Stimulated activated CD4-positive, alpha-beta T cell treated with anti-CD3 and anti-CD28 coated beads, TNF-alpha, amount 100 ng/mL, for 24 hours (primary cell): ENCODE measurements around the gene TCN1.
"Not testable (repeated sequence)": the region's sequence is repeated elsewhere in the genome, so short reads cannot be mapped to it uniquely, and the experiment has no call there.

Experiments used
- DNase-seq, 3 experiments: peaks; one replicate each; pipeline ENCODE4 v3.0.0-alpha.2; 2020; ENCODE audit warnings: low read depth in 3 of 3

TCN1 gene, protein sequence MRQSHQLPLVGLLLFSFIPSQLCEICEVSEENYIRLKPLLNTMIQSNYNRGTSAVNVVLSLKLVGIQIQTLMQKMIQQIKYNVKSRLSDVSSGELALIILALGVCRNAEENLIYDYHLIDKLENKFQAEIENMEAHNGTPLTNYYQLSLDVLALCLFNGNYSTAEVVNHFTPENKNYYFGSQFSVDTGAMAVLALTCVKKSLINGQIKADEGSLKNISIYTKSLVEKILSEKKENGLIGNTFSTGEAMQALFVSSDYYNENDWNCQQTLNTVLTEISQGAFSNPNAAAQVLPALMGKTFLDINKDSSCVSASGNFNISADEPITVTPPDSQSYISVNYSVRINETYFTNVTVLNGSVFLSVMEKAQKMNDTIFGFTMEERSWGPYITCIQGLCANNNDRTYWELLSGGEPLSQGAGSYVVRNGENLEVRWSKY

DNA sequence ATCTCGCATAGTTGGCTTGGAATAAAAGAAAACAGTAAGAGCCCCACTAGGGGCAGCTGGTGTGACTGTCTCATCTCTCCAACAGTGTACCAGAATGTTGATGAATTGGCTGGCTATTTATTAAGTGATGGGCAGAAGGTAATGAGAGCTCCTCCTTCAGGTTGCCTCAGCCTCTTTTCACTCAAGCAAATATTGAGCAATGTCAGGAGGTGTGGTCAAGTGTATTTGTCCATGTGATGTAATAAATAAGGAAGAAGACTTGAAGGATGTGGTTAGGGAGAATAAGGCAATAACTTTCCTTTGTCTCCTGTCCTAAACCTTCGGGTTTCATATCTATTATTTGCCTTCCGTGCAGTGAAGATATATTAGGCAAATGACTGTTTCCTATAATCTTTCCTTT is at the start of gene TCN1:
TCN1 (minus strand) TSS at position 91 of the 400 bp plus-strand sequence; CDS start at position 74, 17 bp downstream.
- no peak for DNase-seq

GRCh38 chr11:59903569-59903968 is 37.3 kb upstream of the TCN1 start:
- not testable (repeated sequence) for DNase-seq

DNA sequence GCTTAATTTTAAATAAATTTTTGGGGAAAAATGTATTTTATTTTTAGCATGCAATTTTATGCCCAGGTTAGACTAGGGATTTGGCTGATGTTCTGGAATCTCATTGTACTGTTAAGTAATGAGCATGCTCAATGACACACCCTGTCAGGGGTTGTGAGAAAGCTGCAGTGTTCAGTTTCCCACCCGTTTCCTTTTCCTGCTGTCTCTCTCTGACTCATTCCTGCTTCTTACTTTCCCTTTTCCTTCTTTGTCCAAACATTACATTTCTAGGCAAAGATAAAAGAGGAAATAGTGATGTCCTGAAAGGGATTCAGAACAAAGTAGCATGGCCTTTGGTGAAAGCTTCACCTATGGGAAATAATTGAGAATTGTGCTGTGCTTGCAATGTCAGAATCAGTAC is 35.0 kb upstream of the TCN1 start:
- DNase-seq: no peak

DNA sequence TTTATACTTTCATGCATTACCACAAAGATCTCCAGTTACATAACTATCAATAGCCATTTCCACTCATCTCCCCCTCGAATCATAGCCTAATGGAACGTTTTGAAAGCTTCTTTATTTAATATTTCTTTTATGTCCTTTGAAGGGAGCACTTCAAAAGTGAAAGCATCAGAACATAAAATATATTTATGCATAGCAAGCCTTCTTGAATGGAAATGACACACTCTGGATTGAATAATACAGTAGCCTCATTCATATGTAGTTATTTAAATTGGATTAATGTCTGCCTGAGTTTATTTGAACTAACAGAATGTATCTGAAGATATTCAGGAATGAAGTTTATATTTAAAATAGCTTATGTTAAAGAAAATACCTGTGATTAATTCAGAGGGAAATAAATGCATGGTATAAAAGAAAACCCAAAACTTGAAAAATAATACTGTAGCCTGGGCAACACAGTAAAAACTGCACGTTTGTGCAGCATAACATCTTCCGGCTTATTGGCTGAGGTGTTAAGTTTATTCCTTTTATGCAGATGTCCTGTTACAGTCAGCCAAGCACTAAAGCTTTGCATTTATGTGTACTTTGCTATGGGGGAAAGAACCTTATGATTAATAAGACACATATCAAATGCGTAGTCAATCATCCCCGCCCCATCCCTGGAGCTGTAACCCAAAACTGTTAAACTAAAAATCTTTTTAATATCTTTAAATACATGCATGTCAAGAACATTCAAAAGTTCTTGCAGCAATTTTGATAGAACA is 34.3 kb upstream of the TCN1 start:
- DNase-seq: no peak

GRCh38 chr11:59899532-59899931 is 33.2 kb upstream of the TCN1 start:
- DNase-seq: no peak

DNA sequence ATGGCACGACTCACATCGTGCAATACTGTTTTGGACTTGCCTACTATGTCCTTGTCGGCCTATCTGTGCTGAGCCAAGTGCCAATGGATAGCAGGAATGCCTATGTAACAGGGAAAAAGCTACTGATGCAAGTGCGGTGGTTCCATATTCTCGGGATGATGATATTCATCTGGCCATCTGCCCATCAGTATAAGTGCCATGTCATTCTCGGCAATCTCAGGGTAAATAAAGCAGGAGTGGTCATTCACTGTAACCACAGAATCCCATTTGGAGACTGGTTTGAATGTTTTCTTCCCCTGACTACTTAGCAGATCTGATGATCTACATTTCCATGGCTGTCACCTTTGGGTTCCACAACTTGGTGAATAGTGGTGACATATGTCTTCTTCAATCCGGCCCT is 32.4 kb upstream of the TCN1 start:
- no peak for DNase-seq

DNA sequence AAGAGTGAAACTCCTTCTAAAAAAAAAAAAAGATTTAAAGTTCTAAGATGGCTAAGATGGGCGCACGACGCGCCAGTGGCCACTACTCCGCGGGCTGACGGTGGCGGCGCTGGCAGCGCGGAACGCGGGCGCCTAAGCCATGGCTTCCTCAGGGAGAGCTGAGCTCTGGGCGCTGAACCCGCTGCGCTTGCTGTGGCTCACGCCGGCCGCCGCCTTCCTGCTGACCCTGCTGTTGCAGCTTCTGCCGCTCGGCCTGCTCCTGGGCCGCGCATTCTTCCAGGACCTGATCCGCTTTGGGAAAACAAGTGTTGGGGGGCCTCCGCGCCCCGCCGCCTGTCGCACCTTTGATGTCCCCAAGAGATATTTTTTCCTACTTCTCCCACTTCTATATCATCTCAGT is 31.8 kb upstream of the TCN1 start:
- DNase-seq: no peak

- DNase-seq: no peak
Measured at GRCh38 chr11:59894616-59895015, 28.3 kb upstream of the TCN1 start.

GRCh38 chr11:59891781-59892181 is 25.5 kb upstream of the TCN1 start:
- no peak for DNase-seq

- not testable (repeated sequence) for DNase-seq
Measured at GRCh38 chr11:59887156-59887555, 20.9 kb upstream of the TCN1 start.

DNA sequence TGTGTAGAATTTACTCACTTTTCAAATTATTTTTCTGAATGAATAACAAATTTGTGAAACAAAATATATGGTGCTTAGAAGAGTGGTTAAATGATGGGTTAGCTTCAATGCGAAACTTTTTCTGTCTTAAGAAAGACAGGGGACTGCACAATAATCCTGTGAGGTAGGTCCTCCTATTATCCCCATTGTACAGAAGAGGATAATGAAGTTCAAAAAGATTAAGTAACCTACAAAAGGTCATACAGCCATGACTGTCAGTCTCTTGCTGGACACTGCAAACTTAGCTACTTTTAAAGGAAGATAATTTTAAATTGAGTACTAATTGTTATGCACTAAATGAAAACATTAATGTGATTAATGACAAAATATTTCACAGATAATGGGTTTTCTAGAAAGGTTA is 17.3 kb upstream of the TCN1 start:
- no peak for DNase-seq

GRCh38 chr11:59879567-59879966 is 13.3 kb upstream of the TCN1 start:
- DNase-seq: no peak

- no peak for DNase-seq
Measured at GRCh38 chr11:59878575-59878974, 12.3 kb upstream of the TCN1 start, which contains the start of gene OOSP3. Gene OOSP3 (plus strand): TSS chr11:59878782. CDS start chr11:59878809, 27 bp downstream.

- no peak for DNase-seq
Measured at GRCh38 chr11:59877784-59878183, 11.5 kb upstream of the TCN1 start.

GRCh38 chr11:59877325-59877724 is 11.0 kb upstream of the TCN1 start:
- DNase-seq: no peak

GRCh38 chr11:59875856-59876519 is 9.7 kb upstream of the TCN1 start:
- no peak for DNase-seq

DNA sequence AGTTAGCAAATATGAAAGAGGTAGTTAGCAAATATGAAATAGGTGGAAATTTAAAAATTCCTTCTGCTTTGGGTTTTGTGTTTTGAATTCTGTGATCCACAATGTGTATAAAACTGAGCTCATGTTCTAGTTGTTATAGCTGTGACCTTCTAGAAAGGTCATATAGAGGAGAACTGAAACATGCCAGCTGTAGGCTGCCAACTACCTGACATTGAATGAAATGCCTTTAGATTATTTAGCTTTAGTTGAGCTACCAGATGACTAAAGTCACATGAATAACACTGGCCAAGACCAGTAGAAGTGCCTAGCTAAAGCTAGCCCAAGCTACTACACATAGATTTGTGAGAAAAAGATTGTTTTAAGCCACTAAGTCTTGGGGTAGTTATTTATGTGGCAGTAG is 5.8 kb upstream of the TCN1 start:
- no peak for DNase-seq

GRCh38 chr11:59867946-59868345 is 1.7 kb upstream of the TCN1 start:
- DNase-seq: no peak

DNA sequence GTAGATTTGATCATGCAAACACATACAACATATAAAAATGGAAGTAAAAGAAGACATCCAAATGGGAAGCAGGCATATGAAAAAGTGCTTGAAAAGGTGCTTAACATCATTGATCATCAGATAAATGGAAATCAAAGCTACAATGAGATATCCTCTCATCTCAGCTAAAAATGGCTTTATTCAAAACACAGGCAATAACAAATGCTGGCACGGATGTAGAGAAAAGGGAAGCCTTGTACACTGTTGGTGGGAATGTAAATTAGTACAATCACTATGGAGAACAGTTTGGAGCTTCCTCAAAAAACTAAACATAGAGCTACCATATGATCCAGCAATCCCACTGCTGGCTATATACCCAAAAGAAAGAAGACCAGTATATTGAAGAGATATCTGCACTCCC is 549 bp upstream of the TCN1 start:
- DNase-seq: no peak

GRCh38 chr11:59865031-59865430 is 1.3 kb downstream of the TCN1 start:
- no peak for DNase-seq

DNA sequence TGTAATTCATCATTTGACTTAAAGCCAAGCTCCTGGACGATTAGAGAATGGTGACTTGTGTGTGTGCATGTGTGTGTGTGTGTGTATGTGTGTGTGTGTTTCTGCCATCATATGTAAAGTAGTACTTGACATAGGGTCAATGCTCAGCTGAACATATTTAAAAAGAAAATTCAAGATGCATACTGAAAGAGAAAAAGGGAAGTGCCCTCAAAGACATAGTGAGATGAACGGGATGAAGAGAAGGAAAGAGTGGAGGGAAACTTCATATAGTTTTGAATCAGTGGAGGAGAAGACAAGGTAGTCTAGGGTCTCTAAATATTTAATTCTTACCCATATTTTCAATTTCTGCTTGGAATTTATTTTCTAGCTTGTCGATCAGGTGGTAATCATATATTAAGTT is 4.0 kb downstream of the TCN1 start:
- no peak for DNase-seq

DNA sequence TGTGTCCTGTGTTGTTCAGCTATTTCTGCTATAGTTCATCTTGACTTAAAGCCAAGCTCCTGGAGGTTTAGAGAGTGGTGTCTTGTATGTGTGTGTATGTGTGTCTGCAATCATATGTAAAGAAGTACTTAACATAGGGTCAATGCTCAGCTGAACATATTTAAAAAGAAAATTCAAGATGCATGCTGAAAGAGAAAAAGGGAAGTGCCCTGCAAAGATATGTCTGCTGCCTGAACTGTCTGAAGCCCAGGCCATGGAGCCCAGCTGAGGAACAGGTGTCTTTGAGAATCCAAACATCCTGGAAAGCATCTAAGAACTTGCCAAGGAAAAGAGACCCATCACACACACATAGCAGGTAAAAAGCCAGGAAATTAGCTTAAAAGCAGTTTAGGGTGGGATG is 6.6 kb downstream of the TCN1 start:
- DNase-seq: no peak
